K562 (cell line): ENCODE data around the gene PPP1R37. TPM values are rescaled to one million over a fixed set of nuclear protein-coding genes. Genes with fewer than 3 reads are reported as not detected.
A peak's percentile ranks its signal among the peaks of the same experiment; 100 is the strongest.

ENCODE experiments used
- ATAC-seq: fragments of 200-7000 bp; cut with Tn5 transposase; 3 replicates; pipeline ENCODE4 v1.9.1; 2020; ENCODE audit warnings: moderate library complexity
- BruUV-seq: library from RNA; stranded (reverse); fragments of 400-500 nt; replicated peaks from 2 replicates; lab custom pipeline; 2021; lab: Mats Ljungman, UMichigan
- CTCF ChIA-PET: fragments of 300-600 bp; formaldehyde crosslinking; extraction: SDS; loops from one replicate; lab custom pipeline; 2021; ENCODE audit warnings: low intra/inter-chr PET ratio; lab: Yijun Ruan, JAX
- POLR2A ChIA-PET: fragments of 300-600, 350-650 bp; sonication (Branson Sonifier 250); formaldehyde crosslinking; extraction: SDS; loops from one replicate; lab custom pipeline; 2021; ENCODE audit warnings: antibody characterized with exemption, inconsistent platforms; lab: Yijun Ruan, JAX
- DNase-seq, 4 experiments: peaks; one replicate each; pipeline versions ENCODE4 v3.0.0 to v3.0.0-alpha.2; 2011 to 2018; ENCODE audit warnings: low spot score in 3 of 4, mixed read lengths in 3 of 4; ENCODE audit errors: extremely low read depth in 1 of 4
- FAIRE-seq: peaks from 2 replicates; lab custom pipeline; 2011; peaks lifted over from hg19 to GRCh38; lab: Jason Lieb, UNC
- H2AFZ ChIP-seq: 2 replicates; pipeline ENCODE4 v1.6.0; 2011; ENCODE audit warnings: low read depth, low read length, control low read depth, inconsistent platforms
- H3K27ac ChIP-seq: fragments of 200-600 bp; 3 replicates; pipeline ENCODE4 v1.8.0; 2011; ENCODE audit warnings: low read depth, mild to moderate bottlenecking, control low read depth, inconsistent platforms, low read length, moderate library complexity, mixed read lengths; ENCODE audit errors: extremely low read depth
- H3K27me3 ChIP-seq, 2 experiments: fragments of 300-600 bp in 1 of 2; 2 replicates in 1 of 2; 3 replicates in 1 of 2; pipeline versions ENCODE4 v1.6.0 to v1.8.0; 2011; ENCODE audit warnings: inconsistent platforms in 2 of 2, low read length in 2 of 2, mild to moderate bottlenecking in 1 of 2, mixed read lengths in 1 of 2, moderate library complexity in 1 of 2; ENCODE audit not compliant: control insufficient read depth in 2 of 2, insufficient read depth in 2 of 2
- H3K36me3 ChIP-seq: fragments of 300-600 bp; 3 replicates; pipeline ENCODE4 v1.8.0; 2011; ENCODE audit warnings: mild to moderate bottlenecking, low read length, inconsistent platforms; ENCODE audit not compliant: control insufficient read depth, insufficient read depth
- H3K4me1 ChIP-seq, 2 experiments: fragments of 200-600 bp in 1 of 2; replicated peaks in 1 of 2; 2 replicates in 1 of 2; 3 replicates in 1 of 2; pipeline versions ENCODE4 v1.5.1 to v1.8.0; 2011; ENCODE audit warnings: inconsistent platforms in 2 of 2, low read length in 2 of 2, mild to moderate bottlenecking in 1 of 2, mixed read lengths in 1 of 2, moderate library complexity in 1 of 2; ENCODE audit not compliant: control insufficient read depth in 2 of 2, insufficient read depth in 2 of 2
- H3K4me2 ChIP-seq: 2 replicates; pipeline ENCODE4 v1.6.1; 2011; ENCODE audit warnings: low read length, control low read depth, inconsistent platforms, mixed read lengths; ENCODE audit not compliant: insufficient read depth
- H3K4me3 ChIP-seq: fragments of 200-600 bp; sonication (generic), shearing (Covaris generic); 2 replicates; pipeline ENCODE4 v1.5.1; 2016; ENCODE audit warnings: control low read depth, inconsistent platforms
- H3K79me2 ChIP-seq: fragments of 200-600 bp; 3 replicates; pipeline ENCODE4 v1.8.0; 2011; ENCODE audit warnings: low read length, inconsistent platforms; ENCODE audit not compliant: control insufficient read depth, insufficient read depth
- H3K9ac ChIP-seq, 2 experiments: 2 replicates each; pipeline versions ENCODE4 v1.6.0 to v1.6.1; 2011; ENCODE audit warnings: low read depth in 2 of 2, low read length in 2 of 2, control low read depth in 1 of 2, inconsistent platforms in 1 of 2, mild to moderate bottlenecking in 1 of 2, mixed read lengths in 1 of 2; ENCODE audit not compliant: insufficient read depth in 1 of 2
- H3K9me1 ChIP-seq: one replicate; pipeline ENCODE4 v1.6.0; 2011; ENCODE audit warnings: inconsistent platforms, mild to moderate bottlenecking, low read length, moderate library complexity; ENCODE audit not compliant: control insufficient read depth, insufficient read depth
- H3K9me3 ChIP-seq: replicated peaks from 2 replicates; pipeline ENCODE4 v1.5.1; 2011; ENCODE audit warnings: low read depth, low read length, inconsistent platforms; ENCODE audit not compliant: control insufficient read depth, insufficient read depth
- H4K20me1 ChIP-seq: replicated peaks from 2 replicates; pipeline ENCODE4 v1.6.1; 2011; ENCODE audit warnings: low read length, inconsistent platforms, mixed read lengths; ENCODE audit not compliant: control insufficient read depth, insufficient read depth
- ARID2 ChIP-seq: fragments of 450-650 bp; IDR thresholded peaks from 2 replicates; pipeline ENCODE4 v1.6.1; 2017; ENCODE audit warnings: antibody characterized with exemption, mild to moderate bottlenecking
- CCAR2 ChIP-seq: fragments of 200-400 bp; formaldehyde crosslinking; IDR thresholded peaks from 2 replicates; pipeline ENCODE4 v1.6.1; 2017; ENCODE audit warnings: mild to moderate bottlenecking, low read depth, low read length
- FOXP1 ChIP-seq: sonication (generic); formaldehyde crosslinking; IDR thresholded peaks from 2 replicates; pipeline ENCODE4 v1.8.0; 2022; ENCODE audit warnings: mild to moderate bottlenecking, missing genetic modification reagents
- HNRNPLL ChIP-seq: fragments of 200-400 bp; formaldehyde crosslinking; IDR thresholded peaks from 2 replicates; pipeline ENCODE4 v1.6.1; 2017; ENCODE audit warnings: low read length, low read depth, mild to moderate bottlenecking; ENCODE audit not compliant: poor library complexity, severe bottlenecking
- SMAD2 ChIP-seq: fragments of 150-350 bp; IDR thresholded peaks from 2 replicates; pipeline ENCODE4 v1.6.1; 2014; ENCODE audit warnings: low read depth, mild to moderate bottlenecking, low read length
- ZC3H11A ChIP-seq: IDR thresholded peaks from 2 replicates; pipeline ENCODE4 v1.6.1; 2012; ENCODE audit warnings: low read depth, low read length, improper control_type of control experiment
- WGBS: fragments of 100-300 bp; shearing (Covaris generic); methylation state at CpG from one replicate; pipeline ENCODE4 v1.1.6; 2016; ENCODE audit warnings: low coverage, mixed read lengths; ENCODE audit not compliant: insufficient coverage; ENCODE audit errors: missing lambda C conversion rate; 5-methylcytosine and 5-hydroxymethylcytosine counted together
- in situ Hi-C: fragments of 300-500 bp; cut with MboI; formaldehyde crosslinking; loops from 4 replicates; pipeline ENCODE4 v1.15.0; 2018; ENCODE audit warnings: inconsistent platforms, mixed read lengths
- intact Hi-C: fragments of 100-400 bp; cut with micrococcal nuclease; formaldehyde crosslinking; loops from 2 replicates; pipeline ENCODE4 v1.14.2; 2022
- polyA plus RNA-seq, 8 experiments: library from polyadenylated mRNA; depleted of rRNA in 4 of 8; stranded (reverse) in 5 of 8; unstranded in 3 of 8; fragments of >200 nt; fragmentation: Nextera tagmentation in 2 of 8; fragmentation: Illumina TruSeq in 1 of 8; extraction: Ambion mirVana in 2 of 8; extraction: Trizol in 1 of 8; gene quantifications; 2 replicates each; pipeline versions ENCODE4 v1.2.1 to v1.2.3, GENCODE V29; 2011 to 2014; ENCODE audit warnings: inconsistent platforms in 1 of 8, missing spikeins in 1 of 8
- total RNA-seq, 7 experiments: library from RNA; depleted of rRNA in 6 of 7; stranded (reverse); fragments of >200 nt in 6 of 7; fragmentation: Illumina TruSeq in 2 of 7; extraction: Trizol in 2 of 7; gene quantifications; 2 replicates each; pipeline versions ENCODE4 v1.2.1 to v1.2.3, GENCODE V29; 2011 to 2021; ENCODE audit warnings: low replicate concordance in 1 of 7

PPP1R37 gene
- total and polyA plus RNA-seq, 9 of the 15 experiments (the other 6 are each of a cell fraction or from before 2014, with no cell fraction given): 0.04 to 20.3 (median 7.3) TPM

GRCh38 chr19:45163751-45164460 is 70.9 kb downstream of the PPP1R37 start:
- Histone ChIP-seq H4K20me1 (peaks cover 18% of the 10 kb centered on the region; the same call in 1 of the 2 replicates), H3K9ac (peak overlapping the region in 1 of 2 experiments; percentile 78; a peak in 2 of 4 replicates), H3K27me3 (peaks cover 2 to 17% of the 10 kb centered on the region in 2 experiments; a peak in 4 of 5 replicates), H3K79me2 (no peaks in the 10 kb centered on the region), H3K36me3 (no peaks in the 10 kb centered on the region), H3K9me1 (no peaks in the 10 kb centered on the region), H3K27ac (no peak overlapping the region), H3K9me3 (no peaks in the 10 kb centered on the region), H2AFZ (no peak overlapping the region), H3K4me3 (no peak overlapping the region), H3K4me2 (no peak overlapping the region), H3K4me1 (peaks cover 7 to 68% of the 10 kb centered on the region in 2 experiments; a peak in 4 of 5 replicates)
- FAIRE-seq (no peak), ATAC-seq (no peak), DNase-seq (no peak)
- 60% methylated on average over 5 of the region's 15 CpGs for WGBS
- intact Hi-C loops (no loop called here), in situ Hi-C loops (no loop called here)
- ChIA-PET CTCF (no interaction called here), POLR2A (interaction anchor here (0.6 to 1.1 kb wide), 6 partner anchors 9 to 442 kb away, joined by 3 to 5 read pairs (median 3); no protein-coding TSS in a partner anchor)
- no TSS peak for BruUV-seq
- TF ChIP-seq ARID2 (no peak), FOXP1 (CRISPR knock-in tag) (0 out of 2 replicates have a peak, but pooled peaks have one; percentile 36), CCAR2 (no peak), HNRNPLL (no peak), SMAD2 (no peak), ZC3H11A (no peak)
